Measurements from ENCODE around the gene C20orf141.

C20orf141 gene

GRCh38 chr20:2864626-2865025, 49.8 kb downstream of the C20orf141 start:
- H3K36me3 ChIP-seq (ENCODE audit: control insufficient read depth in 2 of 2, insufficient read depth in 1 of 2, low read length in 2 of 2) = peaks cover 0 to 54% of the 10 kb centered on the region in 2 experiments; a peak in 2 of 3 replicates
- CTCF ChIA-PET = interaction anchor here (0.9 to 3.4 kb wide), 5 partner anchors 8 to 137 kb away, joined by 3 to 22 read pairs (median 10); no protein-coding TSS in a partner anchor
- no peak overlapping the region for H3K4me3 ChIP-seq (ENCODE audit: low read depth, low read length)
- TF ChIP-seq ZNF660 (tag by site-specific recombination; IDR thresholded peaks at IDR 0.05) (no peak), ZBTB6 (tag by site-specific recombination; IDR thresholded peaks at IDR 0.05) (no peak), ZNF830 (tag by site-specific recombination; IDR thresholded peaks at IDR 0.05; ENCODE audit: low read depth) (no peak), ZNF76 (tag by site-specific recombination; IDR thresholded peaks at IDR 0.05; ENCODE audit: borderline replicate concordance, low read depth) (no peak), CTCF (tag by site-specific recombination; IDR thresholded peaks at IDR 0.05) (no peak), ZSCAN30 (tag by site-specific recombination; IDR thresholded peaks at IDR 0.05) (no peak), ZNF473 (tag by site-specific recombination; IDR thresholded peaks at IDR 0.05) (no peak), ZNF626 (tag by site-specific recombination; IDR thresholded peaks at IDR 0.05) (no peak), ZNF112 (tag by site-specific recombination; IDR thresholded peaks at IDR 0.05) (no peak), AEBP2 (tag by site-specific recombination; IDR thresholded peaks at IDR 0.05; ENCODE audit: borderline replicate concordance) (no peak), ZNF280C (tag by site-specific recombination; IDR thresholded peaks at IDR 0.05) (no peak), ZBTB11 (tag by site-specific recombination; conservative IDR thresholded peaks at IDR 0.05; ENCODE audit: low read depth) (no peak), HOXC10 (CRISPR knock-in tag; IDR thresholded peaks at IDR 0.05) (no peak), ZNF488 (tag by site-specific recombination; IDR thresholded peaks at IDR 0.05) (no peak), ZNF610 (tag by site-specific recombination; IDR thresholded peaks at IDR 0.05; ENCODE audit: borderline replicate concordance) (no peak), ZNF391 (tag by site-specific recombination; IDR thresholded peaks at IDR 0.05; ENCODE audit: borderline replicate concordance, low read depth) (no peak)
- POLR2A ChIA-PET = interaction anchor here (0.6 kb wide), 1 partner anchor 58 kb away, joined by 3 read pairs; no protein-coding TSS in a partner anchor
- no peaks in the 10 kb centered on the region; the same call in none of the 2 replicates for H3K4me1 ChIP-seq (ENCODE audit: control insufficient read depth, insufficient read depth, low read length)
- no peak overlapping the region for H3K27ac ChIP-seq (ENCODE audit: extremely low read depth, low read depth, low read length)
- no peaks in the 10 kb centered on the region for H3K9me3 ChIP-seq (ENCODE audit: control insufficient read depth, insufficient read depth, low read depth, low read length)
